ENCODE measurements around the gene DDX56.
"Not testable (repeated sequence)": the region's sequence is repeated elsewhere in the genome, so short reads cannot be mapped to it uniquely, and the experiment has no call there.

Gene DDX56, protein sequence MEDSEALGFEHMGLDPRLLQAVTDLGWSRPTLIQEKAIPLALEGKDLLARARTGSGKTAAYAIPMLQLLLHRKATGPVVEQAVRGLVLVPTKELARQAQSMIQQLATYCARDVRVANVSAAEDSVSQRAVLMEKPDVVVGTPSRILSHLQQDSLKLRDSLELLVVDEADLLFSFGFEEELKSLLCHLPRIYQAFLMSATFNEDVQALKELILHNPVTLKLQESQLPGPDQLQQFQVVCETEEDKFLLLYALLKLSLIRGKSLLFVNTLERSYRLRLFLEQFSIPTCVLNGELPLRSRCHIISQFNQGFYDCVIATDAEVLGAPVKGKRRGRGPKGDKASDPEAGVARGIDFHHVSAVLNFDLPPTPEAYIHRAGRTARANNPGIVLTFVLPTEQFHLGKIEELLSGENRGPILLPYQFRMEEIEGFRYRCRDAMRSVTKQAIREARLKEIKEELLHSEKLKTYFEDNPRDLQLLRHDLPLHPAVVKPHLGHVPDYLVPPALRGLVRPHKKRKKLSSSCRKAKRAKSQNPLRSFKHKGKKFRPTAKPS

DNA sequence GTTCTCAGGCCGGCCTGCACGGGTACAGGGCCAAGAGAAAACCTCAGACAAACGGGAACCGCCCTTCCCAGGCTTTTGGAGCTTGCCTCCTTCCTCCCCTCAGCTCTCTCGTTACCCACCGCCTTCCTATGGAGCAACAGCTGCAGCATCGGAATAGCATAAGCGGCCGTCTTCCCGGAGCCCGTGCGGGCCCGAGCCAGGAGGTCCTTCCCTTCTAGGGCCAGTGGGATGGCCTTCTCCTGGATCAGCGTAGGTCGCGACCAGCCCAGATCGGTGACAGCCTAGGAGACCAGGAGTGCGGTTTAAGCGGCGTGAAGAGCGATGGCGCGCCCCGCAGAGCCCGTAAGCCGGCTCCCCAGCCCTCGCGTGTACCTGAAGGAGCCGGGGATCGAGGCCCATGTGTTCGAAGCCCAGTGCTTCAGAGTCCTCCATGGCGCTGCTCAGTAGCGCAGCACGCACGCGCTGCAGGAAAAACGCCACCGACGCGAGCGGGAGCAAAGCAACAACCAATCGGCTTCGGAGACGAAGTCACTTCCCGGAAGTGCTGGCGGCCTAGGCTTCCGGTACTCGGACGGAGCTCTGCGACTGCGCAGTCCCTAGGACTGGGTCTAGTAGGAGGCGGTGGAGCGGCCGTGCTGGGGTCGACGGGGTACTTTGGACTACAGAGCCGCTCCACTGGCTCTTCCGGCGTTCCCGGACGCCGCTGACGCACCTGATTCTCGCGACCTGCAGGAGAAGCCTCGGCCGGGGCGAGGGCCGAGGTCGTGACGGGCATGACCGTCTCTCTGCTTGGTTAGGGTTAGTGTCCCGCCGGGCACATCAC is at the start of gene DDX56:
Gene DDX56 (minus strand): TSS at position 445 of the 823 bp plus-strand sequence. CDS start 13 bp downstream, at position 432.
- peak; percentile 86 for DNase-seq

GRCh38 chr7:44622342-44623151 is 48.8 kb upstream of the DDX56 start:
- no peak for DNase-seq

DNA sequence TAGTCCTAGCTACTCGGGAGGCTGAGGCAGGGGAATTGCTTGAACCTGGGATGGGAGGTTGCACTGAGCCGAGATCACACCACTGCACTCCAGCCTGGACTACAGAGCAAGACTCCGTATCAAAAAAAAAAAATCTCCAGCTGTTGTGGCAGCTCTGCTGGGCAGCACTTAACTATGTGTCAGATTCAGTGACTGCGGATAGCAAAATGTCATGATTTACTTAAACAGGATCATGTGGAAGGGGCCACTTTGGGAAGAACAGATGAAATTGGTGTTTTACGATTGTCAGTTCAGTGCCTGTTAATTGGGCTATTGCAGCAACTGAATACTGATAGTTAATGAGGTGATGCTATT is 48.0 kb upstream of the DDX56 start:
- DNase-seq = no peak

GRCh38 chr7:44621034-44621749 is 47.5 kb upstream of the DDX56 start:
- DNase-seq = no peak

GRCh38 chr7:44618753-44619152 is 45.0 kb upstream of the DDX56 start:
- no peak for DNase-seq

- DNase-seq = no peak
Observed at GRCh38 chr7:44618045-44618444, 44.3 kb upstream of the DDX56 start.

GRCh38 chr7:44617225-44617890 is 43.6 kb upstream of the DDX56 start:
- DNase-seq = no peak

DNA sequence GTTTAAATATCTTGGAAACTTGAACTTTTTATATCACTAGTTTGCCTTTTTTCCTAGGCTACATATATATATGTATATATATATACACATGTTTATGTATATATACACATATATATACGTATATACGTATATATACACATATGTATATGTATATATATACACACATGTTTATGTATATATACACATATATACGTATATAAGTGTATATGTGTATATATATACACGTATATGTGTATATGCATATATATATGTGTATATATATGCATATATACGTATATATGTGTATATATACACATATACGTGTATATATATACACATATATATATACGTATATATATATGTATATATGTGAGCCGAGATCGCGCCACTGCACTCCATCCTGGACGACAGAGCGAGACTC is 42.8 kb upstream of the DDX56 start:
- no peak for DNase-seq

DNA sequence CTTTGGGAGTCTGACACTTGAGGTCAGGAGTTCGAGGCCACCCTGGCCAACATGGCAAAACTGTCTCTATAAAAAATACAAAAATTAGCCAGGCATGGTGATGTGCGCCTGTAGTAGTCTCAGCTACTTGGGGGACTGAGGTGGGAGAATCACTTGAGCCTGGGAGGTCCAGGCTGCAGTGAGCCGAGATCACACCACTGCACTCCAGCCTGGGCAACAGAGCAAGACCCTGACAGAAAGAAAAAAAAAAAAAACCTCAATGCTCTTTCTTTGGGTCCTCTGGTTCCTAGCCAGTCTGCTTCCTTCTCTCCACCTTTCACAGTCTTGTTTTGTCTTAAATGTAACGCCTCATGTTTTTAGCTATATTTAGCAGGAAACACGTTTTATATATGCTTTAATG is 42.1 kb upstream of the DDX56 start:
- DNase-seq = no peak

DNA sequence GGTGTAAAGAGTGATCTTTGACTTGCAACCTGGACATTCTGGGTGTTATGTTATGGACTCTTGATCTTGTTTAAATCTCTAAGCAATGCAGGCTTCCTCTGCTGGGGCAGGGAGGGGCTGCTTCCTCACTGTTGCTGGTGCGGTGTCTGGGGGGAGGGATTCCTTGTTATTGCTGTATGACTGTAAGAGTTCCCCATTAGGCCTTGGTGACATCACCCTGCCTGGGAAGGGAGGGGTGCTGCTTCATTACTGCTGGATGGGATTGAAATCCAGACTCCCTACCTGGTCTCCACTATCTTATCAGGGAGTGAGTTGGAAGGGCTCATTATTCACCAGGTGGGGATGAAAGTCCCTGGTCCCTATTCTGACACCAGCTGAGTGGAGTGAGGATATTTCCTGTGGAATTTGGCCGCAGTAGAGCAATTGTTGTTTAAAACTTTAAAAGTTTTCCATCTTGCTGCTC is 41.5 kb upstream of the DDX56 start:
- DNase-seq = no peak

DNA sequence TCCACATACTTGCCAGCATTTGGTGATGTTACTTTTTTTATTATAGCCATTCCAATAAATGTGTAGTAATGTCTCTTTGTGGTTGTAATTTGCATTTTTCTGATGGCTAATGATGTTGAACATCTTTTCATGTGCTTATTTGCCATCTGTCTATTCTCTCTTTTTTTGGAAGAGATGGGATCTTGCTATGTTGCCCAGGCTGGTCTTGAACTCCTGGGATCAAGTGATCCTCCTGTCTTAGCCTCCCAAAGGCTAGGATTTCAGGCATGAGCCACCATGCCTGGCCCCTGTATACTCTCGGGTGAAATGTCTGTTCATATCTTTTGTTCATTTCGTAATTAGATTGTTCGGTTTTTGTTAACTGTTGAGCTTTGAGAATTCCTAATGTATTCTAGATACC is 36.1 kb upstream of the DDX56 start:
- DNase-seq = no peak

DNA sequence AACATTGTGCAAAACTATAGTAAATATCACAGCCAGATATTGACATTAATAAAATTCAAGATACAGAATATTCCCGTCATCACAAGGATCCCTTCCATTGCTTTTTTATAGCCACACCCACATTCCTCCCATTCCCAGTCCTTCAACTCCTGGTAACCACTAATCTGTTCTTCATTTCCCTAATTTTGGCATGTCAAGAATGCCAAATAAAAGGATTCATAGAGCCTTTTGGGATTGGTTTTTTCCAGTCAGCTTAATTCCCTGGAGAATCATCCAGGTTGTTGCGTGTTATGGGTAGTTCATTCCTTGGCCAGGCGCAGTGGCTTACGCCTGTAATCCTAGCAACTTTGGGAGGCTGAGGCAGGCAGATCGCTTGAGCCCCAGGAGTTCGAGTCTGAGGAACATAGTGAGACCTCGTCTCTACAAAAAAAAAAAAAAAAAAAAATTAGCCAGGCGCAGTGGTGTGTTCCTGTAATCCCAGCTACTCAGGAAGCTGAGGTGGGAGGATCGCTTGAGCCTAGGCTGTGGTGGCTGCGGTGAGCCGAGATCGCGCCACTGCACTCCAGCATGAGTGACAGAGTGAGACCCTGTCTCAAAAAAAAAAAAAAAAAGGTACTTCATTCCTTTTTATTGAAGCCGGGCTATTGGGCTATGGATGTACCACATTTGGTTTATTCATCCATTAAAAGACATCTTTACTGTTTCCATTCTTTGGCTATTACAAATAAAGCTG is 35.4 kb upstream of the DDX56 start:
- DNase-seq = no peak

DNA sequence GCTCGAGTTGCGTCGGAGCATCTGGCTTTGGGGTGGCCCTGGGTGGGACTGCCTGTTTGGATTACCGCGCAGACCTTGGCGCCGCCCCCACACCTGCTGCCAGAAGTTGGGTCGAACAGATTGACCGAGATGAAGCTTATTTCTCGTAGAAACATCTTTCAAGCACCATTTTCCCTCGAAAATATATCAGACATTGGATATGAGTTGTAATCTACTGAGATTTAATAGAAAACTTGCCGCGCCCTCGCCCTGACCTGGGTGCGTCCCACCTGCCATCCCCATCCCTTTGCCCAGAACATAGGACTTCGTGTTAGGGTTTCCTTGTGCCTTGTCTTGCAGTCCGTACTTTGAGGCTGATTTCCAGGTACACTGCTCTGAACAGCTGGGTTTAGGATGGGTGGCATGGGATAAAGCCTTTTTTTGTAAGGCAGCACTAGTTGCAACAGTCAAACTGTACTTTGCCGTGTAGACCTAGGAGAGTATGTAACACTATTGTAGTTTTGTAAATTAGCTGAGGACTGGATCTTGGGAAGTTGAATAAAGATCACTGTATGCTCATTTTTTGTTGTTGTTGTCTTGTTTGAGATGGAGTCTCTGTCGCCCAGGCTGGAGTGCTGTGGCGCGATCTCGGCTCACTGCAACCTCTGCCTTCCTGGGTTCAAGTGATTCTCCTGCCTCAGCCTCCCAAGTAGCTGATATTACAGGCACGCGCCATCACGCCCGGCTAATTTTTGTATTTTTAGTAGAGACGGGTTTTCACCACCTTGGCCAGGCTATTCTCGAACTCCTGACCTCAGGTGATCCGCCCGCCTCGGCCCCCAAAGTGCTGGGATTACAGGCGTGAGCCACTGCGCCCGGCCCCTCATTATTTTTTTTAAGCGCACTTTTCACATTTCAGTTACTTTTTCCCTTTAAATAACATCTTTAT is 33.7 kb upstream of the DDX56 start:
- DNase-seq = peak; percentile 13

DNA sequence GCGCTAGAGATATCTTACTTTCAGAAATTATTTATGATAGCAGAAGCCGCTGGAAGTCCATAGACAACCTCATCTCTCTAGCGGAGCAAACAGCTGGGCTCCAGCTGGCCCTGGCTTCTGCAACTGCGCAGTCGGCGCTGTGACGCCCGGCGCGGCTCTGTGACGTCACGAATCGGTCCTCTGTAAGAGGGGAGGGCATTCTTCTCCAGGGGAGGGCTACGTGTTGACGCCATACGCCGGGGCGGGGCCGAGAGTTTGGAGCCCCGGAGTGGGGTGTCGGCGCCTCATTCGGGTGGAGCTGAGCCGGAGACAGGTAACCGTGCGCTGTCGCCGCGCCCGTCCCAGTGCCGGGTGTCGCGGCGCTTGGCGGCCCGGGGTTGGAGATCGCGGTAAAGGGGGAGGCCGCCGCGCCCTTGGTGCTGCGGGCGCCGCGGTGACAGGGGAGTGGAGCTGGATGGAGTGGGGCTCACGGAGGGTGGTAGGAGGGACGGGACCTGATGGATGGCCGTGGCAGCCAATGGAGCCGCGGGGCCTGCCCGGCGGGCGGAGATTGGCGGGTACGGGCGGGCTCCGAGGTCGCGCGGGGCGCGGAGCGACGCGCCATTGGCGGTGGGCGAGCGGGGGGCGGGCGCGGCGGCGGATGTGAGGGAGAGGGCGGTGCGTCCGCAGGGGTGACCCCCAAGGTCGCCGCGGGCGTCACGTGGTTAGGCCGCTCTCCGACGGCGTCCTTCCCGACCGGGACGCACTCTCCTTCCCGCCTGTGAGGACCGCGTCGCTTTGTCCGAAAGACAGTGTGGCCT is 32.8 kb upstream of the DDX56 start, which contains the start of gene OGDH:
Gene OGDH (plus strand): TSS at position 287 of the 800 bp plus-strand sequence. CDS start 17,717 bp downstream, outside the sequence.
- DNase-seq = peak; percentile 94

- no peak for DNase-seq
Observed at GRCh38 chr7:44604941-44605340, 31.2 kb upstream of the DDX56 start.

DNA sequence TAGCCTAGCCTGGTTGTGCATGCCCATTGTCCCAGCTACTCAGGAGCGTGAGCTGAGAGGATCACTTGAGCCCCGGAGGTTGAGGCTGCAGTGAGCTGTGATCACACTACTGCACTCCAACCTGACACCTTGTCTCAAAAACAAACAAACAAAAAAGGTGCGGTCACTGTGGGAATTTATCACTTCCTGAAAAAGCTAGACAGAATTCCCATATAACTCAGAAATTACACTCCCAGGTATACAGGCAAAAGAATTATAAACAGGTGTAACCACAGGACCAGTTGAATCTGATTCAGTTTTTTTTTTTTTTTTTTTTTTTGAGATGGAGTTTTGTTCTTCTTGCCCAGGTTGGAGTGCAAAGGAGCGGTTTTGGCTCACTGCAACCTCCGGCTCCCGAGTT is 29.5 kb upstream of the DDX56 start:
- no peak for DNase-seq

- DNase-seq = no peak
Observed at GRCh38 chr7:44602576-44602910, 28.8 kb upstream of the DDX56 start.

GRCh38 chr7:44599222-44599621 is 25.5 kb upstream of the DDX56 start:
- DNase-seq = no peak

GRCh38 chr7:44597181-44597580 is 23.5 kb upstream of the DDX56 start:
- not testable (repeated sequence) for DNase-seq
